Gastrocnemius medialis (tissue), 4 donors: Measurements from ENCODE around the gene MEX3C. TPM values are rescaled to one million over a fixed set of nuclear protein-coding genes. Genes with fewer than 3 reads are reported as not detected.

Experiments used
- ATAC-seq, 2 donors: fragments of 150-250 bp; one replicate each; pipeline ENCODE4 v1.9.1; 2016
- DNase-seq, 2 donors: peaks; one replicate each; pipeline ENCODE4 v3.0.0-alpha.2; 2019
- H3K27ac ChIP-seq, 4 donors: fragments of 200-600 bp; sonication (generic); 1 replicate in 1 of 4; 2 replicates in 3 of 4; pipeline ENCODE4 v1.5.1; 2016 to 2018; ENCODE audit warnings: mild to moderate bottlenecking in 2 of 4, moderate library complexity in 1 of 4
- H3K27me3 ChIP-seq, 3 donors: fragments of 200-600 bp; sonication (generic) in 2 of 3; 1 replicate in 1 of 3; 2 replicates in 2 of 3; pipeline versions ENCODE4 v1.5.1 to v1.6.0; 2016 to 2019; ENCODE audit warnings: mild to moderate bottlenecking in 1 of 3, moderate library complexity in 1 of 3
- H3K36me3 ChIP-seq, 2 donors: fragments of 200-600 bp; sonication (generic) in 1 of 2; one replicate each; pipeline ENCODE4 v1.5.1; 2017 to 2018
- H3K4me1 ChIP-seq, 2 donors: fragments of 200-600 bp; sonication (generic) in 1 of 2; one replicate each; pipeline ENCODE4 v1.5.1; 2016 to 2017; ENCODE audit warnings: mild to moderate bottlenecking in 2 of 2
- H3K4me3 ChIP-seq, 4 donors: fragments of 200-600 bp; sonication (generic) in 3 of 4; 1 replicate in 1 of 4; 2 replicates in 3 of 4; pipeline ENCODE4 v1.5.1; 2016 to 2019; ENCODE audit warnings: mild to moderate bottlenecking in 2 of 4
- H3K9me3 ChIP-seq, 3 donors: fragments of 200-600 bp; sonication (generic) in 2 of 3; 1 replicate in 1 of 3; 2 replicates in 2 of 3; pipeline ENCODE4 v1.5.1; 2016 to 2019
- CTCF ChIP-seq, 5 experiments: fragments of 450-650 bp in 3 of 5; fragments of 200-600 bp in 2 of 5; sonication (generic) in 2 of 5; IDR thresholded peaks in 4 of 5; conservative IDR thresholded peaks in 1 of 5; 1 replicate in 4 of 5; 2 replicates in 1 of 5; pipeline ENCODE4 v1.5.1; 2016 to 2019; ENCODE audit warnings: antibody characterized with exemption in 5 of 5, mild to moderate bottlenecking in 3 of 5, moderate library complexity in 3 of 5
- POLR2A ChIP-seq, 2 donors: fragments of 450-650 bp; IDR thresholded peaks; one replicate each; pipeline ENCODE4 v1.6.1; 2017; ENCODE audit warnings: antibody characterized with exemption in 2 of 2, mild to moderate bottlenecking in 2 of 2, moderate library complexity in 2 of 2
- in situ Hi-C, 4 donors: fragments of 200-750 bp; cut with MboI; loops; one replicate each; pipeline versions ENCODE4 v1.15.0 to v1.8.0; 2017; ENCODE audit warnings: low sequenced_read_pairs in 4 of 4
- intact Hi-C: fragments of 100-400 bp; cut with DNase I; formaldehyde crosslinking; loops from one replicate; pipeline ENCODE4 v1.15.1; 2023; ENCODE audit warnings: low total_unique reads
- total RNA-seq, 4 donors: library from RNA; depleted of rRNA; stranded (reverse); fragments of >200 nt; gene quantifications; one replicate each; pipeline versions ENCODE4 v1.1.0 to v1.2.3, GENCODE V29; 2016

Gene MEX3C
- total RNA-seq, 4 donors from 2014 or later, result 8.8 to 14.9 (median 12.4) TPM

- Histone ChIP-seq H3K9me3 (no peaks in the 10 kb centered on the region), H3K27ac (no peak overlapping the region), H3K36me3 (peaks cover 0 to 2% of the 10 kb centered on the region in 2 donors), H3K27me3 (no peaks in the 10 kb centered on the region), H3K4me3 (no peak overlapping the region), H3K4me1 (no peaks in the 10 kb centered on the region)
- in situ Hi-C loops (no loop called here), intact Hi-C loops (no loop called here)
- DNase-seq, result no peak
- ATAC-seq, result no peak
- TF ChIP-seq POLR2A (IDR thresholded peaks at IDR 0.05), result no peak
- TF ChIP-seq CTCF (IDR thresholded peaks at IDR 0.05 in 4 of 5, conservative IDR thresholded peaks at IDR 0.05 in 1 of 5), result no peak
Observed at GRCh38 chr18:51170664-51171063, 26.8 kb downstream of the MEX3C start.

GRCh38 chr18:51169731-51170130, 27.8 kb downstream of the MEX3C start:
- H3K4me1 ChIP-seq, result no peaks in the 10 kb centered on the region
- no peak overlapping the region for H3K4me3 ChIP-seq
- H3K27me3 ChIP-seq, result no peaks in the 10 kb centered on the region
- no peak for ATAC-seq
- H3K9me3 ChIP-seq, result no peaks in the 10 kb centered on the region
- no peak for DNase-seq
- no peak overlapping the region for H3K27ac ChIP-seq
- in situ Hi-C loops (no loop called here), intact Hi-C loops (no loop called here)
- TF ChIP-seq CTCF (IDR thresholded peaks at IDR 0.05 in 4 of 5, conservative IDR thresholded peaks at IDR 0.05 in 1 of 5) (no peak), POLR2A (IDR thresholded peaks at IDR 0.05) (no peak)
- no peaks in the 10 kb centered on the region for H3K36me3 ChIP-seq

- in situ Hi-C loops (no loop called here), intact Hi-C loops (no loop called here)
Observed at GRCh38 chr18:51168960-51169662, 28.4 kb downstream of the MEX3C start.

GRCh38 chr18:51168026-51168742, 29.3 kb downstream of the MEX3C start:
- H3K27ac ChIP-seq, result no peak overlapping the region
- H3K4me1 ChIP-seq, result no peaks in the 10 kb centered on the region
- H3K27me3 ChIP-seq, result no peaks in the 10 kb centered on the region
- DNase-seq (no peak), ATAC-seq (no peak)
- H3K4me3 ChIP-seq, result no peak overlapping the region
- intact Hi-C loops, result no loop called here
- no peaks in the 10 kb centered on the region for H3K9me3 ChIP-seq
- in situ Hi-C loops, result no loop called here
- H3K36me3 ChIP-seq, result no peaks in the 10 kb centered on the region
- TF ChIP-seq CTCF (IDR thresholded peaks at IDR 0.05 in 4 of 5, conservative IDR thresholded peaks at IDR 0.05 in 1 of 5), result no peak
- TF ChIP-seq POLR2A (IDR thresholded peaks at IDR 0.05), result no peak

More at GRCh38 chr18:51168960-51169662, 28.4 kb downstream of the MEX3C start:
- ATAC-seq (no peak), DNase-seq (no peak)
- no peaks in the 10 kb centered on the region for H3K4me1 ChIP-seq
- no peaks in the 10 kb centered on the region for H3K27me3 ChIP-seq
- H3K9me3 ChIP-seq, result no peaks in the 10 kb centered on the region
- TF ChIP-seq CTCF (IDR thresholded peaks at IDR 0.05 in 4 of 5, conservative IDR thresholded peaks at IDR 0.05 in 1 of 5), result no peak
- TF ChIP-seq POLR2A (IDR thresholded peaks at IDR 0.05), result no peak
- no peak overlapping the region for H3K4me3 ChIP-seq
- no peak overlapping the region for H3K27ac ChIP-seq
- H3K36me3 ChIP-seq, result no peaks in the 10 kb centered on the region
